ENCODE results near the gene TRIM41.
"Not testable (repeated sequence)": the region's sequence is repeated elsewhere in the genome, so short reads cannot be mapped to it uniquely, and the experiment has no call there.

Gene TRIM41

DNA sequence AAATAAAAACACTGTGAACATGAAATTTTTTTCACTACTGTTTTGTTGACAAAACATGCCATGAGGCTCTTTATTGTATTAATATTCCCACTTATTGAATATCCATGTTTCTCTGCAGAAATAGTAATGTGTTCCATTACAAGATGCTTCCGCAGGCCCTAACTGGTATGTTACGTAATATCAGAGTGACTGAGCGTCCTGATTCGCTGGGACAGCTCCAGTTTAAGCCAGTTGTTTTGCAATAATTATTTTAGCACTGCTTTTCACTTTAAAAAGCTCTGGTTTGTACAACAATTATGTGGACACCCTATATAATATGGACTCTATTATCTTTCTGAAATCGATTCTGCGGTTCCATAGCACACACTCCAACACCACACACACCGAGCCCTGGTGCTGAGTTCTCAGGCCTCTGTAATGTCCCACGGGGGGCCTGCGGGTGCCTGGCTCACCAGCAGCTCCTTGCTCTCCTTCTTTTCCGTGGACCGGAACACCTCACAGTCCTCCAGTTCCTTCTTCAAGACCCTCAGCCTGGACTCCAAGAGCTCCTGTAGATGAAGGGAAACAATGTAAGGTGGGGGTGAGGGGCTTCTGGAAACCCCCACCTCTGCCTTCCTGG lies 19.9 kb upstream of the TRIM41 start:
- Mint-ChIP-seq H3K9me3 (no peaks in the 10 kb centered on the region), H3K27ac (no peak overlapping the region), H3K4me3 (peak overlapping the region; percentile 25), H3K27me3 (peaks cover 37% of the 10 kb centered on the region), H3K4me1 (ENCODE audit: low read depth) (peaks cover 39% of the 10 kb centered on the region), H3K36me3 (ENCODE audit: low read depth) (peaks cover 12% of the 10 kb centered on the region)

DNA sequence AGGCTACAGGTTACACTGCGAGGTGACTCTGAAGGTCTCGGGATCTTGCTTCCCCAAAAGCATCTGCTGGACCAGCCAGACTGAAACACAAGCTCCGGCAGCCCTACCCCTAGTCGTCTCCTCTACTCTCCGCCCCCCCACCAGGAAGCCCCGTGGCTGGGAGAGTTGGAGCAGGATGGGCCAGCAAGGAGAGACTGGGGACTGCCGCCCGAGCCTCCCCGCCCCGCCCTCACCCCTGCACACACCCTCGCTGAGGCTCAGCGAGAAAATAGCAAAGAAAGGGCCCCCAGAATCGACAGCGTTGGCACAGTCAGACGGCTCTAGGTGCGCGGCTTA lies 19.3 kb upstream of the TRIM41 start:
- H3K4me1 Mint-ChIP-seq (ENCODE audit: low read depth): peaks cover 41% of the 10 kb centered on the region

DNA sequence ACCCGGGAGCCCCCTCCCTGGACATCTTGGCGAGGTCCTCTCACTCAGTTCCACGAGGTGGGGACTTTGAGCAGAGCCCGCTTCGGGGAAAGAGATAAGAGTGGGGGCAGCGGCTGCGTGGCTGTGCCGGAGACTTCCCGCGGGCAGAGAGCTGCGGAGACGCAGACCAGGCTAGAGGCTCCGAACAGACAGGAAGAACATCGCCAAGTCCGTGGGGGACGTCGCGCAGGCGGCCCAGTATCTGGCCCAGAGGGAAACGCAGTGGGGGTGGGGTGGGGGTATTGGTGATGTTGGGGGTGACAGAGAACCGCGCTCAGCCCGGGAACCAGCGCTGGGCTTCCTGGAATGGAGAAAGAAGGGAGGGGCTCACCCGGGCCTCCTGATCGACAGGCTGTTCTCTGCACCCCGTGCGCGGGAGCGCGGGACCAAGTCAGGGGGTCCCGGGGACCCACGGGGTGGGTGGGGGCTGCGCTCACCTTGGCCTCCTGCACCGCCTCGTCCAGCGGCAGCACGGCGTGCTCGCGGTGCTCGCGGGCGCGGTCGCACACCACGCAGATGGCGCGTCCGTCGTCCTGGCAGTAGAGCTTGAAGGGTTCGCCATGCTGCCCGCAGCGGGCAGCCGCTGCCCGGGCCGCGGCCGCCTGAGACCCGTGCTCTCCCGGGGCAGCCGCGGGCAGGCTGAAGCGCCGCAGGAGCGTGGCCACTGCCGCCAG lies 18.8 kb upstream of the TRIM41 start:
- Mint-ChIP-seq H3K4me1 (ENCODE audit: low read depth) (peaks cover 41% of the 10 kb centered on the region), H3K9me3 (no peaks in the 10 kb centered on the region), H3K4me3 (peak overlapping the region; percentile 81), H3K36me3 (ENCODE audit: low read depth) (peaks cover 12% of the 10 kb centered on the region), H3K27me3 (peaks cover 37% of the 10 kb centered on the region), H3K27ac (no peak overlapping the region)

More for the DNA sequence above, 19.3 kb upstream of the TRIM41 start:
- Mint-ChIP-seq H3K9me3 (no peaks in the 10 kb centered on the region), H3K27ac (no peak overlapping the region), H3K27me3 (peaks cover 37% of the 10 kb centered on the region), H3K4me3 (peak overlapping the region; percentile 81), H3K36me3 (ENCODE audit: low read depth) (peaks cover 12% of the 10 kb centered on the region)

DNA sequence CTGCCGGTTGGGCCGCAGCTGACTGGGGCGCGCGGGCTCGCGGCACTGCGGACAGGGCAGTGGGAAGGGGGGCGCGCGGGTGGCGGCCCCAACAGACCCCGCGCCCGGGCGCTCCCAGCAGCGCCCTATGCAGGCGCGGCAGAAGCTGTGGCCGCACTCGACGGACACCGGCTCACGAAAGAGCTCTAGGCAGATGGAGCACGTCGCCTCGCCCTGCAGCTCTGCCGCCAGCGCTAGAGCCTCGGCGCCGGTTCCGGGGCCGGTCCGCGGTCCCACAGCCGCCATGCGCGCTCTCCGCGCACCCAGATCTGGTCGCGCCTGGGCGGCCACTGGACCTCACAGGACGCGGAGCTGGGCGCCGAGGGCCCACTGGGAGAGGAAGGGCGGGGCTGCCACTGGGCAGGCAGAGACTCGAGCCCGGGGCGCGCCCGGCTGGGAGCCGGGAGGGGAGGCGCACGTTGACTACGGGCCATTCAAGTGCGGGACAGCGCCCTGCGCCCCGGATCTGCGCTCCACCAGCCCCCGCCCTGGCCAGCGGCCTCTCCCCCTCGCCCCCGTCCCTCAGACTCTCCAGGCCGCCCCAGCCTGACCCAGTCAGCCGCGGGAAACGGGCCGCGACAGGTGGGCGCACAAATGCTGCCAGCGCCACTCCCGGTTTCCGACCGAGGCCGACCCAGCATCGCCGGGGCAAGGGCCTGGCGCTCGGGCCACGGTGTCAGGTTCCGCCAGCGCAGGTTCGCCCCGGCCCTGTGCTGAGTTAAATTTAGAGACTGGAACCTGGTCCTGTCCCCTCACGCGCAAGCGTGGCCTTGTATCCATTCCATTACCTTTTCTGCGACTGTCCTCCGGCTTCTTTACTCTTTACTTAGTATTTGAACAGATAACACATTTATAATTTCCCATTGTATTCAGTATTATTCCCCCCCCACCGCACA lies 18.0 kb upstream of the TRIM41 start, which contains the start of gene TRIM7:
TRIM7 (minus strand) TSS at position 371 of the 935 bp plus-strand sequence; CDS start at position 285, 86 bp downstream.
- H3K36me3 Mint-ChIP-seq (ENCODE audit: low read depth): peaks cover 12% of the 10 kb centered on the region
- H3K27me3 Mint-ChIP-seq: peaks cover 37% of the 10 kb centered on the region
- H3K4me3 Mint-ChIP-seq: peak within 1 kb of the TSS; percentile 94
- H3K27ac Mint-ChIP-seq: peak within 1 kb of the TSS; percentile 99
- H3K9me3 Mint-ChIP-seq: no peaks in the 10 kb centered on the region
- H3K4me1 Mint-ChIP-seq (ENCODE audit: low read depth): peaks cover 41% of the 10 kb centered on the region

DNA sequence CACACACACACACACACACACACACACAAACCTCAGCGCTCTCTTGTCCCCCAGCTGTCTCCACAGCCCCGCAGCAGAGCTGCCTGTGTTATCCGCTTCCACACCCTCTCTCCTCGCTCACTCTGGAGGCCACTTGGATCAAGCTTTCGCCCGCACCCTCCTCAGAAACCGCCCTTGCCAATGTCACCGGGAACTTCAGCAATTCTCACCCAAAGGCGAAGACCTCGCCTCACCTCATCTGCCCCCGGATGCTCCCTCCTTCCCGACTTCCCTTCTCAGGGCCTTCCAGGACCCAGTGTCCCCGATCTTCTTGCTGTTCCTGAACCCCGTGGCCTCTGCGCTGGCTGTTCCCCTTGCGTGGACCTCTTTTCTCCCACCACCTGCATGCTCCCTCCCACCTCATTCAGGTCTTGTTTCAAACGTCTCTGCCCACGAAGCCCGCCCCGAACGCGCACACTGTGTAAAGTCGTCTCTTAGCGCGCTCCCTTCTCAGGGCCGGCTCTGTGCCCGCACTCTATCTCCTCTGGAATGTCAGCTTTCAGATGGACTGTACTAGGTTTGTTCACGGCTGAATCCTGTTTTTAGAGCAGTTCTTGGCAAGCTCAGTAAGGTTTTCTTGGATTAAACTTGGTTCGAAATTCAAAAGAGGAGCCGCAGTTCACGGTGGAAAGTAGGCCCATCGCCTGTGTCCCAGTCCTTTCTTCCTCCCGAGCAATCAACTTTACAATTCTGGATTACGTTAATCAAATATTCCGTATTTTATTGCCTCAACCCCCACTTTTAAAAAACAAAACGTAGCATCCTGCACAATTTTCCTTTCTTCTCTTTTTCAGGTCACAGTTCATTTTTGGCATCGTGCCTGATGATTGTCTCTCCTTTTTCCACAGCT lies 17.1 kb upstream of the TRIM41 start:
- no peaks in the 10 kb centered on the region for H3K9me3 Mint-ChIP-seq
- peaks cover 34% of the 10 kb centered on the region for H3K27me3 Mint-ChIP-seq
- peaks cover 41% of the 10 kb centered on the region for H3K4me1 Mint-ChIP-seq (ENCODE audit: low read depth)
- peaks cover 12% of the 10 kb centered on the region for H3K36me3 Mint-ChIP-seq (ENCODE audit: low read depth)
- peak overlapping the region; percentile 99 for H3K27ac Mint-ChIP-seq
- peak overlapping the region; percentile 94 for H3K4me3 Mint-ChIP-seq

DNA sequence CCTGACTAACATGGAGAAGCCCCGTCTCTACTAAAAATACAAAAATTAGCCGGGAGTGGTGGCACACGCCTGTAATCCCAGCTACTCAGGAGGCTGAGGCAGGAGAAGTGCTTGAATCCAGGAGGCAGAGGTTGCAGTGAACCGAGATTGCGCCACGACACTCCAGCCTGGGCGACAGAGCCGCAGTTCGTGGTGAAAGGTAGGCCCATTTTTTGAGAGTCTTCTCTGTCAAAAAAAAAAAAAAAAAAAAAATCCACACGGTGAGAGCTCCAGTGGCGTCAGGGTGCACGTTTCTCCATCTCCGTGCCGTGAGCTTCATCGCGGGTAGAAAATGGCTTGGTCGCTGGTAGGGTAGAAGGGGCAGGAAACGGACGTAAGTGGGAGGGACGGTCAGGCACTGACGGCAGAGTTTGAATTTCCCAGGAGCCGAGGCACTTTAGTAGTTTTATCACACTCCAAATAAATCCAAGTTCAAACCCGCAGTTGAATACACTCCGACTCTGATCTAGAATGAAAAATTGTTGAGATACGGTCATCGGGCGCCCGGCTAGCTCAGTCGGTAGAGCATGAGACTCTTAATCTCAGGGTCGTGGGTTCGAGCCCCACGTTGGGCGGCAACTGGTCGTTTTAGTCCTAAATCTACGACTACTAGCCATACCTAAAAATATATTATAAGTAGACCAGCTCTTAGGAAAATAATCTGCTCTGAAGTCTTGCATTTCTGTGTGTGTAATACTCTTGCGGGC lies 15.7 kb upstream of the TRIM41 start:
- H3K27ac Mint-ChIP-seq: peak overlapping the region; percentile 99
- H3K9me3 Mint-ChIP-seq: no peaks in the 10 kb centered on the region
- peaks cover 30% of the 10 kb centered on the region for H3K27me3 Mint-ChIP-seq
- peak overlapping the region; percentile 94 for H3K4me3 Mint-ChIP-seq
- peaks cover 12% of the 10 kb centered on the region for H3K36me3 Mint-ChIP-seq (ENCODE audit: low read depth)
- H3K4me1 Mint-ChIP-seq (ENCODE audit: low read depth): peaks cover 41% of the 10 kb centered on the region

DNA sequence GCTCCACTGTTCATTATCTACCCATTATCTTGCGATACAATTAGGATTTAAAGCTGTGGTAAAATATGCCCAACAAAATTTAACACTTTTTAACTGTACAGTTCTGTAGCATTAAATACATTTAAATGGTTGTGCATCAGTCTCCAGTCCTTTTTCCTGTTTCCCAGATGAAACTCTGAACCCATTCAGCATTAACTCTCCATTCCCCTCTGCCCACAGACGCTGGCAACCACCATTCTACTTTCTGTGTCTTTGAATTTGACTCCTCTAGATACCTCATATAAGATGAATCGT lies 15.2 kb upstream of the TRIM41 start:
- Mint-ChIP-seq H3K36me3 (ENCODE audit: low read depth) (peaks cover 12% of the 10 kb centered on the region), H3K27ac (peak overlapping the region; percentile 19), H3K4me1 (ENCODE audit: low read depth) (peaks cover 41% of the 10 kb centered on the region), H3K9me3 (no peaks in the 10 kb centered on the region), H3K27me3 (peaks cover 30% of the 10 kb centered on the region), H3K4me3 (peak overlapping the region; percentile 94)

DNA sequence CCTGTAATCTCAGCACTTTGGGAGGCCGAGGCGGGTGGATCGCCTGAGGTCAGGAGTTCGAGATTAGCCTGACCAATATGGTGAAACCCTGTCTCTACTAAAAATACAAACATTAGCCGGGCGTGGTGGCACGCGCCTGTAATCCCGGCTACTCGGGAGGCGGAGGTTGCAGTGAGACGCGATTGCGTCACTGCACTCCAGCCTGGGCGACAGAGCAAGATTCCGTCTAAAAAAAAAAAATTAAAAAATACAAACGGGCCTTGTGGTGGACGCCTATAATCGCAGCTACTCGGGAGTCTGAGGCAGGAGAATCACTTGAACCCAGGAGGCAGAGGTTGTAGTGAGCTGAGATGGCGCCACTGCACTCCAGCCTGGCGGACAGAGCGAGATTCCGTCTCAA lies 14.1 kb upstream of the TRIM41 start:
- H3K4me3 Mint-ChIP-seq, H3K9me3 Mint-ChIP-seq, H3K27ac Mint-ChIP-seq: not testable (repeated sequence)
- peaks cover 33% of the 10 kb centered on the region for H3K4me1 Mint-ChIP-seq (ENCODE audit: low read depth)
- H3K27me3 Mint-ChIP-seq: peaks cover 23% of the 10 kb centered on the region
- peaks cover 12% of the 10 kb centered on the region for H3K36me3 Mint-ChIP-seq (ENCODE audit: low read depth)

DNA sequence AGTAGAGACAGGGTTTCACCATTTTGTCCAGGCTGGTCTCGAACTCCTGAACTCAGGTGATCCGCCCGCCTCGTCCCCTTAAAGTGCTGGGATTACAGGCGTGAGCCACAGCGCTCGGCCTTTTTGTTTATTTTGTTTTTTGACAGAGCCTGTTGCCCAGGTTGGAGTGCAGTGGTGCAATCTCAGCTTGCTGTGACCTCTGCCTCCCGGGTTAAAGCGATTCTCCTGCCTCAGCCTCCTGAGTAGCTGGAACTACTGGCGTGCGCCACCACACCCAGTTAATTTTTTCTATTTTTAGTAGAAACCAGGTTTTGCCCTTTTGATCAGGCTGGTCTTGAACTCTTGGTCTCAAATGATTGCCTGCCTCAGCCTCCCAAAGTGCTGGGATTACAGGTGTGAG lies 12.9 kb upstream of the TRIM41 start:
- H3K36me3 Mint-ChIP-seq (ENCODE audit: low read depth): peaks cover 12% of the 10 kb centered on the region
- not testable (repeated sequence) for H3K9me3 Mint-ChIP-seq, H3K4me3 Mint-ChIP-seq, H3K27ac Mint-ChIP-seq
- peaks cover 30% of the 10 kb centered on the region for H3K4me1 Mint-ChIP-seq (ENCODE audit: low read depth)
- H3K27me3 Mint-ChIP-seq: peaks cover 21% of the 10 kb centered on the region

DNA sequence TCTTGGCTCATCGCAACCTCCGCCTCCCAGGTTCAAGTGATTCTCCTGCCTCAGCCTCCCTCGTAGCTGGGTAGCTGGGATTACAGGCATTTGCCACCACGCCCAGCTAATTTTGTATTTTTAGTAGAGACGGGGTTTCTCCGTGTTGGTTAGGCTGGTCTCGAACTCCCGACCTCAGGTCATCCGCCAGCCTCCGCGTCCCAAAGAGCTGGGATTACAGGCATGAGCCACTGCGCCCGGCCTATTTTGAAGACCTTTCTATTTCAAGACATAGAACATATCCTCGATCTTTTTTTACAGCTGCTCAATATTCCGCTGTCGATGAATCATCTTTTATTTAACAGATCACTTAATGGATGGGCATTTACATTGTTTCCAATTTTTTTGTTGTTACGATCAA lies 12.4 kb upstream of the TRIM41 start:
- not testable (repeated sequence) for H3K9me3 Mint-ChIP-seq
- Mint-ChIP-seq H3K4me1 (ENCODE audit: low read depth) (peaks cover 26% of the 10 kb centered on the region), H3K27me3 (peaks cover 17% of the 10 kb centered on the region)

DNA sequence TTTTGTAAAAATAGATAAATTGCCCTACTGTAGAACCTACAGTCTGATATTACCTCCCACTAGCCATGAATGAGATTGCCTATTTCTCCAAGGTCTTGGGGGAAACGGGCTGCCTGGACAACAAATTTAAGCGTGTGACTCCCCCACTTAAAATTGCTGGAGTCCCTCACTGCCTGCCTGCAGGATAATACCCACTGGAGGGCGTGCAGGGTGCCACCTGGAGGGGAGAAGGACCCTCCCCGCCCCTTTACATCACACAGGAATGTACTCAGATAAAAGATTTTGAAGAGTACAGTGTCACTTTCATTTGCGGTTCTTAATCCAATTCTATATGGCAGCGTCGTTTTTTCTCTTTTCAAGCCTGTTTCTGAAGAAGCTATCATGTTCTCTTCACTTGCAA lies 11.9 kb upstream of the TRIM41 start:
- peaks cover 24% of the 10 kb centered on the region for H3K4me1 Mint-ChIP-seq (ENCODE audit: low read depth)
- H3K27ac Mint-ChIP-seq: no peak overlapping the region
- H3K4me3 Mint-ChIP-seq: no peak overlapping the region
- H3K36me3 Mint-ChIP-seq (ENCODE audit: low read depth): peaks cover 12% of the 10 kb centered on the region
- no peaks in the 10 kb centered on the region for H3K9me3 Mint-ChIP-seq
- peaks cover 12% of the 10 kb centered on the region for H3K27me3 Mint-ChIP-seq

More for the DNA sequence above, 12.4 kb upstream of the TRIM41 start:
- not testable (repeated sequence) for H3K27ac Mint-ChIP-seq, H3K4me3 Mint-ChIP-seq
- H3K36me3 Mint-ChIP-seq (ENCODE audit: low read depth): peaks cover 12% of the 10 kb centered on the region

DNA sequence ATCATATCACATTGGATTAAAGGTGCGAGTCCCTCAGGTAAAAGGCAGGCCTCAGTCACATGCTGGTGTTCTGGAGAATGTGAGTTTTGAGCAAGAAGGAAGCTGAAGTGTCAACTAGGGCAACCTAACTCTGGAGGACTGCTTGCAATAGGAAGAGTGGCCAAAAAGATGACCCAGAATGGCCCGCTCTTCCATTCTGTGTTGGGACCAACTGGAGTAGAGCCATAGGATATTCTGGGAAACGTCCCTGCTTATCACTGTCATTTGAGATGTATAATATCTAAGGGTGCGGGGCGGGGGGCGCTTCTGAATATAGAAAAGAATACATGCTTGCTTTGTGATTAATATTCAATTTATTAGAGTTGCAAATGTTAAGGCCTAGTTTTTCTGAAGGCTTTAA lies 11.0 kb upstream of the TRIM41 start:
- Mint-ChIP-seq H3K4me3 (no peak overlapping the region), H3K36me3 (ENCODE audit: low read depth) (peaks cover 7% of the 10 kb centered on the region), H3K4me1 (ENCODE audit: low read depth) (peaks cover 21% of the 10 kb centered on the region)

DNA sequence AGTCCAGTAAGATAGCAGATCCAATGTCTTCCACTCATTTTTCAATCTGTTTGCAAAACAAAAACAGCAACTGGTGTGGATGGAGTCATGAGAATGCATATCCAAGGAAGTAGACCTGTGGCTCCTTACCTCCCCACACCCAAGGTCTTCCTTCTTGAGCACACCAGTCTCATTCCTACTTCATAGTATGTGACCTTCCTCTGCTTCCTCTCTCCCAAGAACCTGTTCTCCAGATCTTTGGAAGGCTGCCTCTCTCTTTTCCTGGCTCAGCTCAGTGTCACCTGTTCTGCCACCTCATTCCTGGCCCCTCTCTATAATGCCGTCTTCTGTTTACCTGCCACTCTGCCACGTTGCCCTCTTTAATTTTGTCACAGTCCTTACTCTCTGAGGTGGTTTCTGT lies 10.1 kb upstream of the TRIM41 start:
- peaks cover 2% of the 10 kb centered on the region for H3K27me3 Mint-ChIP-seq
- H3K27ac Mint-ChIP-seq: no peak overlapping the region
- H3K4me3 Mint-ChIP-seq: no peak overlapping the region
- peaks cover 21% of the 10 kb centered on the region for H3K4me1 Mint-ChIP-seq (ENCODE audit: low read depth)
- H3K9me3 Mint-ChIP-seq: no peaks in the 10 kb centered on the region
- H3K36me3 Mint-ChIP-seq (ENCODE audit: low read depth): peaks cover under 1% of the 10 kb centered on the region

More for the DNA sequence above, 11.0 kb upstream of the TRIM41 start:
- H3K9me3 Mint-ChIP-seq: no peaks in the 10 kb centered on the region
- peaks cover 6% of the 10 kb centered on the region for H3K27me3 Mint-ChIP-seq
- H3K27ac Mint-ChIP-seq: no peak overlapping the region

DNA sequence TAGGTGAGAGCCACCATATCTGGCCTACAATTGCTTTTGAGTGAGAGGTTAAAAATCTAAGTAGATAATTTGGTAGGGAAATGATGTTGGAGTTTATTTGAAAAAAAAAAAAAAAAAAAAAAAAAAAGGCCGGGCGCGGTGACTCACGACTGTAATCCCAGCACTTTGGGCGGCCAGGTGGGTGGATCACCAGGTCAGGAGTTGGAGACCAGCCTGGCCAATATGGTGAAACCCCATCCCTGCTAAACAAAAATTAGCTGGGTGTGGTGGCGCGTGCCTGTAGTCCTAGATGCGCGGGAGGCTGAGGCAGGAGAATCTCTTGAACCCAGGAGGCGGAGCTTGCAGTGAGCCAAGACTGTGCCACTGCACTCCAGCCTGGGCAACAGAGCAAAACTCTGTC lies 8.8 kb upstream of the TRIM41 start:
- H3K4me1 Mint-ChIP-seq (ENCODE audit: low read depth): peaks cover 23% of the 10 kb centered on the region
- not testable (repeated sequence) for H3K27me3 Mint-ChIP-seq; H3K4me3 Mint-ChIP-seq; H3K36me3 Mint-ChIP-seq (ENCODE audit: low read depth); H3K27ac Mint-ChIP-seq; H3K9me3 Mint-ChIP-seq

All from stimulated activated naive CD8-positive, alpha-beta T cell treated with anti-CD3 and anti-CD28 coated beads, Interleukin-15, Interleukin-2, amounts not matched to agents 100 ng/mL and 50 ng/mL, for 24 hours (primary cell).